HepG2 (cell line): ENCODE data around the gene SPRY1. TPM values are rescaled to one million over a fixed set of nuclear protein-coding genes. Genes with fewer than 3 reads are reported as not detected.

ENCODE experiments used
- AGO2 ChIP-seq: fragments of 200-400 bp; formaldehyde crosslinking; optimal IDR thresholded peaks from 2 replicates; pipeline ENCODE3; 2017; ENCODE audit warnings: mild to moderate bottlenecking, low read depth, low read length, moderate library complexity
- ARNT ChIP-seq: fragments of 450-650 bp; IDR thresholded peaks from 2 replicates; pipeline ENCODE4 v1.6.1; 2017
- CREB1 ChIP-seq, 2 experiments: fragments of 450-650 bp in 1 of 2; IDR thresholded peaks; 2 replicates each; pipeline ENCODE4 v1.6.1; 2016 to 2017; ENCODE audit warnings: control low read depth in 1 of 2, mild to moderate bottlenecking in 1 of 2, missing compliant biosample characterization in 1 of 2, missing genetic modification characterization in 1 of 2
- ERF ChIP-seq: IDR thresholded peaks from 2 replicates; pipeline ENCODE4 v1.6.1; 2018; ENCODE audit warnings: missing biosample characterization, missing genetic modification reagents
- FOXA1 ChIP-seq, 2 experiments: fragments of 450-650 bp in 1 of 2; sonication (generic) in 1 of 2; formaldehyde crosslinking in 1 of 2; IDR thresholded peaks; 2 replicates each; pipeline versions ENCODE4 v1.4.0 to v1.6.1; 2016 to 2020; ENCODE audit warnings: missing genetic modification reagents in 1 of 2
- FOXJ3 ChIP-seq: sonication (generic); formaldehyde crosslinking; IDR thresholded peaks from 2 replicates; pipeline ENCODE4 v1.4.0; 2020; ENCODE audit warnings: missing genetic modification reagents, mild to moderate bottlenecking, borderline replicate concordance
- HNF1A ChIP-seq, 2 experiments: sonication (generic) in 1 of 2; formaldehyde crosslinking in 1 of 2; IDR thresholded peaks; 2 replicates each; pipeline versions ENCODE4 v1.4.0 to v1.6.1; 2016 to 2020; ENCODE audit warnings: borderline replicate concordance in 1 of 2, low read depth in 1 of 2, mild to moderate bottlenecking in 1 of 2, missing genetic modification reagents in 1 of 2
- MED13 ChIP-seq: sonication (generic); formaldehyde crosslinking; IDR thresholded peaks from 2 replicates; pipeline ENCODE4 v1.5.0; 2020; ENCODE audit warnings: missing genetic modification reagents
- MIER2 ChIP-seq: IDR thresholded peaks from 2 replicates; pipeline ENCODE4 v1.6.1; 2016; ENCODE audit warnings: missing biosample characterization, missing genetic modification reagents
- MIER3 ChIP-seq: IDR thresholded peaks from 2 replicates; pipeline ENCODE4 v1.6.1; 2016; ENCODE audit warnings: missing compliant biosample characterization, borderline replicate concordance
- NCOR1 ChIP-seq: fragments of 200-600 bp; sonication (generic); IDR thresholded peaks from 2 replicates; pipeline ENCODE4 v1.7.0; 2017; ENCODE audit warnings: antibody characterized with exemption, low read length, borderline replicate concordance
- RXRB ChIP-seq: IDR thresholded peaks from 2 replicates; pipeline ENCODE4 v1.6.1; 2016; ENCODE audit warnings: borderline replicate concordance, missing genetic modification reagents, missing compliant biosample characterization
- SP5 ChIP-seq: IDR thresholded peaks from 2 replicates; pipeline ENCODE4 v1.6.1; 2016; ENCODE audit warnings: low read depth, borderline replicate concordance
- ZC3H4 ChIP-seq: sonication (generic); formaldehyde crosslinking; IDR thresholded peaks from 2 replicates; pipeline ENCODE4 v1.4.0; 2020; ENCODE audit warnings: missing genetic modification reagents, borderline replicate concordance
- ZNF609 ChIP-seq: sonication (generic); formaldehyde crosslinking; IDR thresholded peaks from 2 replicates; pipeline ENCODE4 v1.4.0; 2020; ENCODE audit warnings: mild to moderate bottlenecking, missing genetic modification reagents, borderline replicate concordance
- ZNF792 ChIP-seq: IDR thresholded peaks from 2 replicates; pipeline ENCODE4 v1.6.1; 2016
- ZSCAN12 ChIP-seq: sonication (generic); formaldehyde crosslinking; IDR thresholded peaks from 2 replicates; pipeline ENCODE4 v1.9.0; 2021; ENCODE audit warnings: mild to moderate bottlenecking, missing genetic modification reagents
- ZSCAN29 ChIP-seq: sonication (generic); formaldehyde crosslinking; conservative IDR thresholded peaks from 2 replicates; pipeline ENCODE4 v1.4.0; 2020; ENCODE audit warnings: mild to moderate bottlenecking, missing genetic modification reagents
- ZSCAN5A ChIP-seq: sonication (generic); formaldehyde crosslinking; IDR thresholded peaks from 2 replicates; pipeline ENCODE4 v1.8.0; 2022; ENCODE audit warnings: mild to moderate bottlenecking, missing genetic modification reagents, borderline replicate concordance
- polyA plus RNA-seq, 8 experiments: library from polyadenylated mRNA; depleted of rRNA in 3 of 8; stranded (reverse) in 7 of 8; unstranded in 1 of 8; fragments of >200 nt; fragmentation: Illumina TruSeq in 4 of 8; extraction: Trizol in 4 of 8; gene quantifications; 2 replicates each; pipeline versions ENCODE4 v1.2.1 to v1.2.3, GENCODE V29; 2011 to 2016; ENCODE audit warnings: low read depth in 4 of 8, missing spikeins in 1 of 8, mixed read lengths in 1 of 8; ENCODE audit not compliant: insufficient read depth in 1 of 8
- total RNA-seq, 5 experiments: library from RNA; depleted of rRNA; stranded (reverse); fragments of >200 nt; fragmentation: Illumina TruSeq; extraction: Trizol; gene quantifications; 2 replicates each; pipeline ENCODE4 v1.2.3, GENCODE V29; 2016; ENCODE audit warnings: low read depth in 1 of 5

Gene SPRY1
- total and polyA plus RNA-seq, 2 of the 13 experiments (the other 11 are each of a cell fraction or from before 2014, with no cell fraction given): 24.7 to 33.4 TPM

- TF ChIP-seq SP5 (CRISPR knock-in tag): peak; percentile 62; the same call in 1 of the 2 replicates
- no peak for TF ChIP-seq FOXA1 (IDR thresholded peaks at IDR 0.05)
- peak; percentile 71 for TF ChIP-seq FOXA1 (CRISPR knock-in tag; IDR thresholded peaks at IDR 0.05)
- peak; percentile 69; the same call in 1 of the 2 replicates for TF ChIP-seq ZSCAN29 (CRISPR knock-in tag)
- no peak for TF ChIP-seq AGO2
- TF ChIP-seq ARNT: no peak
- TF ChIP-seq MIER2 (CRISPR knock-in tag): no peak
- TF ChIP-seq FOXJ3 (CRISPR knock-in tag): peak; percentile 86; the same call in 1 of the 2 replicates
- TF ChIP-seq NCOR1: peak; percentile 64; the same call in 1 of the 2 replicates
- TF ChIP-seq ERF (CRISPR knock-in tag): peak; percentile 60
- peak; percentile 83; the same call in 1 of the 2 replicates for TF ChIP-seq RXRB (CRISPR knock-in tag)
- no peak for TF ChIP-seq CREB1 (IDR thresholded peaks at IDR 0.05)
- peak; percentile 52 for TF ChIP-seq CREB1 (CRISPR knock-in tag; IDR thresholded peaks at IDR 0.05)
- TF ChIP-seq HNF1A (IDR thresholded peaks at IDR 0.05; ENCODE audit: low read depth): peak; percentile 63
- peak; percentile 78; the same call in 1 of the 2 replicates for TF ChIP-seq HNF1A (CRISPR knock-in tag; IDR thresholded peaks at IDR 0.05; ENCODE audit: borderline replicate concordance)
- 0 out of 2 replicates have a peak, but pooled peaks have one; percentile 62 for TF ChIP-seq ZNF792 (CRISPR knock-in tag)
- TF ChIP-seq ZSCAN12: no peak
- TF ChIP-seq ZSCAN5A (CRISPR knock-in tag): 0 out of 2 replicates have a peak, but pooled peaks have one; percentile 59
- peak; percentile 88 for TF ChIP-seq MED13 (CRISPR knock-in tag)
- no peak for TF ChIP-seq ZC3H4 (CRISPR knock-in tag)
- peak; percentile 94 for TF ChIP-seq ZNF609
- peak; percentile 75; the same call in 1 of the 2 replicates for TF ChIP-seq MIER3
These were observed 21.8 kb downstream of the SPRY1 start (continued) for GRCh38 chr4:123418351-123418931.
